HepG2 (cell line): Measurements from ENCODE around the gene PCSK2. TPM values are rescaled to one million over a fixed set of nuclear protein-coding genes. Genes with fewer than 3 reads are reported as not detected.

Experiments
- ATAC-seq: fragments of 200-7000 bp; cut with Tn5 transposase; 3 replicates; pipeline ENCODE4 v1.9.1; 2020; ENCODE audit warnings: mild to moderate bottlenecking, moderate library complexity
- BruUV-seq: library from RNA; stranded (reverse); fragments of 400-500 nt; replicated peaks from 2 replicates; lab custom pipeline; 2021; lab: Mats Ljungman, UMichigan
- CTCF ChIA-PET: fragments of 300-600 bp; formaldehyde crosslinking; extraction: SDS; loops from one replicate; lab custom pipeline; 2021; ENCODE audit warnings: low total read pairs, inconsistent platforms, low intra/inter-chr PET ratio; lab: Yijun Ruan, JAX
- POLR2A ChIA-PET: fragments of 350-600 bp; sonication (Branson Sonifier 250); formaldehyde crosslinking; loops from one replicate; lab custom pipeline; 2020; ENCODE audit warnings: antibody characterized with exemption, inconsistent platforms; lab: Yijun Ruan, JAX
- DNase-seq: peaks from one replicate; pipeline ENCODE4 v3.0.0-alpha.2; 2015; ENCODE audit warnings: low spot score
- FAIRE-seq: peaks from 3 replicates; lab custom pipeline; 2011; peaks lifted over from hg19 to GRCh38; lab: Jason Lieb, UNC
- H2AFZ ChIP-seq: one replicate; pipeline ENCODE4 v1.6.1; 2011; ENCODE audit warnings: low read length, inconsistent platforms
- H3K27ac ChIP-seq: fragments of 300-600 bp; 3 replicates; pipeline ENCODE4 v1.8.0; 2011; ENCODE audit warnings: mixed run types, mild to moderate bottlenecking, mixed read lengths, low read length, inconsistent platforms; ENCODE audit not compliant: insufficient read depth; ENCODE audit errors: extremely low read length
- H3K27me3 ChIP-seq, 2 experiments: fragments of 200-600 bp in 1 of 2; 2 replicates in 1 of 2; 3 replicates in 1 of 2; pipeline versions ENCODE4 v1.6.0 to v1.8.0; 2011; ENCODE audit warnings: low read length in 2 of 2, mild to moderate bottlenecking in 2 of 2, moderate library complexity in 2 of 2, inconsistent platforms in 1 of 2; ENCODE audit not compliant: insufficient read depth in 2 of 2, control insufficient read depth in 1 of 2
- H3K36me3 ChIP-seq, 2 experiments: fragments of 200-600 bp in 1 of 2; replicated peaks in 1 of 2; 2 replicates in 1 of 2; 3 replicates in 1 of 2; pipeline versions ENCODE4 v1.5.1 to v1.8.0; 2011; ENCODE audit warnings: low read length in 2 of 2, inconsistent platforms in 1 of 2; ENCODE audit not compliant: insufficient read depth in 2 of 2, control insufficient read depth in 1 of 2
- H3K4me1 ChIP-seq: 2 replicates; pipeline ENCODE4 v1.5.1; 2012; ENCODE audit warnings: low read length, inconsistent platforms; ENCODE audit not compliant: insufficient read depth
- H3K4me2 ChIP-seq: 2 replicates; pipeline ENCODE4 v1.6.0; 2011; ENCODE audit warnings: low read depth, low read length, inconsistent platforms
- H3K4me3 ChIP-seq, 3 experiments: fragments of 200-600 bp in 1 of 3; sonication (generic), shearing (Covaris generic) in 1 of 3; replicated peaks in 1 of 3; 2 replicates each; pipeline ENCODE4 v1.5.1; 2011 to 2016; ENCODE audit warnings: low read length in 3 of 3, inconsistent platforms in 2 of 3, low read depth in 2 of 3, mild to moderate bottlenecking in 2 of 3, control low read depth in 1 of 3, mixed read lengths in 1 of 3; ENCODE audit not compliant: insufficient read depth in 1 of 3
- H3K79me2 ChIP-seq: one replicate; pipeline ENCODE4 v1.6.1; 2011; ENCODE audit warnings: low read length, inconsistent platforms; ENCODE audit not compliant: insufficient read depth
- H3K9ac ChIP-seq: 2 replicates; pipeline ENCODE4 v1.6.0; 2011; ENCODE audit warnings: mild to moderate bottlenecking, low read depth, low read length, inconsistent platforms; ENCODE audit not compliant: insufficient read depth
- H3K9me3 ChIP-seq: 2 replicates; pipeline ENCODE4 v1.5.1; 2012; ENCODE audit warnings: mild to moderate bottlenecking, low read length
- H4K20me1 ChIP-seq: 2 replicates; pipeline ENCODE4 v1.6.0; 2011; ENCODE audit warnings: inconsistent platforms, mild to moderate bottlenecking, low read length, moderate library complexity; ENCODE audit not compliant: insufficient read depth
- ADNP ChIP-seq: sonication (generic); formaldehyde crosslinking; IDR thresholded peaks from 2 replicates; pipeline ENCODE4 v1.4.0; 2020; ENCODE audit warnings: missing genetic modification reagents
- GATAD2A ChIP-seq: IDR thresholded peaks from 2 replicates; pipeline ENCODE4 v1.6.1; 2016
- HNF4G ChIP-seq, 2 experiments: sonication (generic) in 1 of 2; formaldehyde crosslinking in 1 of 2; IDR thresholded peaks; 2 replicates each; pipeline versions ENCODE4 v1.4.0 to v1.6.1; 2011 to 2020; ENCODE audit warnings: borderline replicate concordance in 2 of 2, low read depth in 2 of 2, mild to moderate bottlenecking in 2 of 2, low read length in 1 of 2, missing genetic modification reagents in 1 of 2, moderate library complexity in 1 of 2
- ZFP36 ChIP-seq: fragments of 150-350 bp; IDR thresholded peaks from 2 replicates; pipeline ENCODE4 v1.6.1; 2018; ENCODE audit warnings: borderline replicate concordance, low read length, low read depth; ENCODE audit not compliant: partially characterized antibody
- ZNF282 ChIP-seq: fragments of 450-650 bp; IDR thresholded peaks from 2 replicates; pipeline ENCODE4 v1.6.1; 2018; ENCODE audit not compliant: partially characterized antibody
- WGBS: methylation state at CpG from one replicate; pipeline ENCODE4 v1.1.6; 2017; ENCODE audit warnings: low lambda C conversion rate; 5-methylcytosine and 5-hydroxymethylcytosine counted together
- in situ Hi-C: cut with HindIII; loops from 2 replicates; pipeline ENCODE4 v1.10.0; 2017; ENCODE audit warnings: low pct_unique_long_range_greater_than_20kb; ENCODE audit not compliant: extremely low pct_ligation_motif_present
- intact Hi-C: fragments of 100-400 bp; cut with micrococcal nuclease; formaldehyde crosslinking; loops from one replicate; pipeline ENCODE4 v1.10.0; 2022; ENCODE audit not compliant: unreplicated experiment
- polyA plus RNA-seq, 8 experiments: library from polyadenylated mRNA; depleted of rRNA in 3 of 8; stranded (reverse) in 7 of 8; unstranded in 1 of 8; fragments of >200 nt; fragmentation: Illumina TruSeq in 4 of 8; extraction: Trizol in 4 of 8; gene quantifications; 2 replicates each; pipeline versions ENCODE4 v1.2.1 to v1.2.3, GENCODE V29; 2011 to 2016; ENCODE audit warnings: low read depth in 4 of 8, missing spikeins in 1 of 8, mixed read lengths in 1 of 8; ENCODE audit not compliant: insufficient read depth in 1 of 8
- total RNA-seq, 5 experiments: library from RNA; depleted of rRNA; stranded (reverse); fragments of >200 nt; fragmentation: Illumina TruSeq; extraction: Trizol; gene quantifications; 2 replicates each; pipeline ENCODE4 v1.2.3, GENCODE V29; 2016; ENCODE audit warnings: low read depth in 1 of 5
- TF ChIP-seq, protein P1 (sequence below): sonication (generic); formaldehyde crosslinking; IDR thresholded peaks from 2 replicates; pipeline ENCODE4 v1.4.0; 2020; ENCODE audit warnings: missing genetic modification reagents
- TF ChIP-seq, protein P2 (sequence below): sonication (generic); formaldehyde crosslinking; IDR thresholded peaks from 2 replicates; pipeline ENCODE4 v1.8.1; 2023; ENCODE audit warnings: mild to moderate bottlenecking, missing genetic modification reagents
- TF ChIP-seq, protein P3 (sequence below): sonication (generic); formaldehyde crosslinking; IDR thresholded peaks from 2 replicates; pipeline ENCODE4 v1.8.0; 2022; ENCODE audit warnings: mild to moderate bottlenecking, missing genetic modification reagents, moderate library complexity
- TF ChIP-seq, protein P4 (sequence below): sonication (generic); formaldehyde crosslinking; IDR thresholded peaks from 2 replicates; pipeline ENCODE4 v1.8.0; 2023; ENCODE audit warnings: mild to moderate bottlenecking, missing genetic modification reagents
- TF ChIP-seq, protein P5 (sequence below): sonication (generic); formaldehyde crosslinking; IDR thresholded peaks from 2 replicates; pipeline ENCODE4 v1.5.0; 2020; ENCODE audit warnings: mild to moderate bottlenecking, missing genetic modification reagents
- TF ChIP-seq, protein P6 (sequence below): sonication (generic); formaldehyde crosslinking; IDR thresholded peaks from 2 replicates; pipeline ENCODE4; 2020; ENCODE audit warnings: missing genetic modification reagents, mild to moderate bottlenecking, borderline replicate concordance
- TF ChIP-seq, protein P7 (sequence below): sonication (generic); formaldehyde crosslinking; IDR thresholded peaks from 2 replicates; pipeline ENCODE4 v1.8.0; 2022; ENCODE audit warnings: missing genetic modification reagents, mild to moderate bottlenecking, borderline replicate concordance

The PCSK2 gene
- total and polyA plus RNA-seq, 2 of the 13 experiments (the other 11 are each of a cell fraction or from before 2014, with no cell fraction given): not detected

DNA sequence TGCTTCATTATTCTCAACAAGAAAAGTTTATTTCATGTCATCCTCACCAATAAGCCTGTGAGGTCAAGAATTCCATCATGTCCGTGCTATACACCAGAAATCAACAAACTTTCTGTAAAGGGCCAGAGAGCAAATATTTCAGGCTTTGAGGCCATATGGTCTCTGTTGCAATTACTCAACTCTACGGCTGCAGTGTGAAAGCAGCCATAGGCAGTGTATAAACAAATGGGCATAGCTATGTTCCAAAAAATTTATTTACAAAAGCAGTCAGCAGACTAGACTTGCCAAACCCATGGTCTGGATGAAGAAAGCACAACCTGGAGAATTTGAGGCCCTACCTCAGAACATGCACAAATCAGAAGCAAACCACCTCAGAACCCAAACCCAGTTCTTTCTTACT is 118.5 kb downstream of the PCSK2 start:
- no peak overlapping the region for H3K4me3 ChIP-seq
- no peaks in the 10 kb centered on the region for H4K20me1 ChIP-seq
- BruUV-seq: no TSS peak
- in situ Hi-C loops: no loop called here
- H3K79me2 ChIP-seq: no peaks in the 10 kb centered on the region
- H3K9ac ChIP-seq: no peak overlapping the region
- CTCF ChIA-PET: no interaction called here
- no peak for DNase-seq
- peaks cover 0 to 7% of the 10 kb centered on the region in 2 experiments; a peak in 2 of 5 replicates for H3K27me3 ChIP-seq
- H3K9me3 ChIP-seq: no peaks in the 10 kb centered on the region
- no peaks in the 10 kb centered on the region for H3K36me3 ChIP-seq
- no peak overlapping the region for H3K4me2 ChIP-seq
- no peaks in the 10 kb centered on the region for H3K4me1 ChIP-seq
- intact Hi-C loops: no loop called here
- no peak for FAIRE-seq
- H3K27ac ChIP-seq: no peak overlapping the region
- H2AFZ ChIP-seq: no peak overlapping the region
- WGBS: 4% methylated on average over 2 of the region's 2 CpGs
- POLR2A ChIA-PET: no interaction called here
- ATAC-seq: no peak
- TF ChIP-seq, protein P1, sequence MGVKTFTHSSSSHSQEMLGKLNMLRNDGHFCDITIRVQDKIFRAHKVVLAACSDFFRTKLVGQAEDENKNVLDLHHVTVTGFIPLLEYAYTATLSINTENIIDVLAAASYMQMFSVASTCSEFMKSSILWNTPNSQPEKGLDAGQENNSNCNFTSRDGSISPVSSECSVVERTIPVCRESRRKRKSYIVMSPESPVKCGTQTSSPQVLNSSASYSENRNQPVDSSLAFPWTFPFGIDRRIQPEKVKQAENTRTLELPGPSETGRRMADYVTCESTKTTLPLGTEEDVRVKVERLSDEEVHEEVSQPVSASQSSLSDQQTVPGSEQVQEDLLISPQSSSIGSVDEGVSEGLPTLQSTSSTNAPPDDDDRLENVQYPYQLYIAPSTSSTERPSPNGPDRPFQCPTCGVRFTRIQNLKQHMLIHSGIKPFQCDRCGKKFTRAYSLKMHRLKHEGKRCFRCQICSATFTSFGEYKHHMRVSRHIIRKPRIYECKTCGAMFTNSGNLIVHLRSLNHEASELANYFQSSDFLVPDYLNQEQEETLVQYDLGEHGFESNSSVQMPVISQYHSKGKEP (CRISPR knock-in tag): no peak
- TF ChIP-seq ZNF282 (no peak), ZFP36 (no peak), ADNP (CRISPR knock-in tag) (no peak), HNF4G (IDR thresholded peaks at IDR 0.05; ENCODE audit: borderline replicate concordance, low read depth, low read length) (no peak), HNF4G (CRISPR knock-in tag; IDR thresholded peaks at IDR 0.05; ENCODE audit: borderline replicate concordance, low read depth) (no peak), GATAD2A (CRISPR knock-in tag) (no peak)
- TF ChIP-seq, protein P2, sequence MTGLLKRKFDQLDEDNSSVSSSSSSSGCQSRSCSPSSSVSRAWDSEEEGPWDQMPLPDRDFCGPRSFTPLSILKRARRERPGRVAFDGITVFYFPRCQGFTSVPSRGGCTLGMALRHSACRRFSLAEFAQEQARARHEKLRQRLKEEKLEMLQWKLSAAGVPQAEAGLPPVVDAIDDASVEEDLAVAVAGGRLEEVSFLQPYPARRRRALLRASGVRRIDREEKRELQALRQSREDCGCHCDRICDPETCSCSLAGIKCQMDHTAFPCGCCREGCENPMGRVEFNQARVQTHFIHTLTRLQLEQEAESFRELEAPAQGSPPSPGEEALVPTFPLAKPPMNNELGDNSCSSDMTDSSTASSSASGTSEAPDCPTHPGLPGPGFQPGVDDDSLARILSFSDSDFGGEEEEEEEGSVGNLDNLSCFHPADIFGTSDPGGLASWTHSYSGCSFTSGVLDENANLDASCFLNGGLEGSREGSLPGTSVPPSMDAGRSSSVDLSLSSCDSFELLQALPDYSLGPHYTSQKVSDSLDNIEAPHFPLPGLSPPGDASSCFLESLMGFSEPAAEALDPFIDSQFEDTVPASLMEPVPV: no peak
- TF ChIP-seq, protein P3, sequence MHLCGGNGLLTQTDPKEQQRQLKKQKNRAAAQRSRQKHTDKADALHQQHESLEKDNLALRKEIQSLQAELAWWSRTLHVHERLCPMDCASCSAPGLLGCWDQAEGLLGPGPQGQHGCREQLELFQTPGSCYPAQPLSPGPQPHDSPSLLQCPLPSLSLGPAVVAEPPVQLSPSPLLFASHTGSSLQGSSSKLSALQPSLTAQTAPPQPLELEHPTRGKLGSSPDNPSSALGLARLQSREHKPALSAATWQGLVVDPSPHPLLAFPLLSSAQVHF: no peak
- TF ChIP-seq, protein P4, sequence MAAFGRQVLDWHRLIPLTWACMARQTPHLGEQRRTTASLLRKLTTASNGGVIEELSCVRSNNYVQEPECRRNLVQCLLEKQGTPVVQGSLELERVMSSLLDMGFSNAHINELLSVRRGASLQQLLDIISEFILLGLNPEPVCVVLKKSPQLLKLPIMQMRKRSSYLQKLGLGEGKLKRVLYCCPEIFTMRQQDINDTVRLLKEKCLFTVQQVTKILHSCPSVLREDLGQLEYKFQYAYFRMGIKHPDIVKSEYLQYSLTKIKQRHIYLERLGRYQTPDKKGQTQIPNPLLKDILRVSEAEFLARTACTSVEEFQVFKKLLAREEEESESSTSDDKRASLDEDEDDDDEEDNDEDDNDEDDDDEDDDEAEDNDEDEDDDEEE (CRISPR knock-in tag): no peak
- TF ChIP-seq, protein P5, sequence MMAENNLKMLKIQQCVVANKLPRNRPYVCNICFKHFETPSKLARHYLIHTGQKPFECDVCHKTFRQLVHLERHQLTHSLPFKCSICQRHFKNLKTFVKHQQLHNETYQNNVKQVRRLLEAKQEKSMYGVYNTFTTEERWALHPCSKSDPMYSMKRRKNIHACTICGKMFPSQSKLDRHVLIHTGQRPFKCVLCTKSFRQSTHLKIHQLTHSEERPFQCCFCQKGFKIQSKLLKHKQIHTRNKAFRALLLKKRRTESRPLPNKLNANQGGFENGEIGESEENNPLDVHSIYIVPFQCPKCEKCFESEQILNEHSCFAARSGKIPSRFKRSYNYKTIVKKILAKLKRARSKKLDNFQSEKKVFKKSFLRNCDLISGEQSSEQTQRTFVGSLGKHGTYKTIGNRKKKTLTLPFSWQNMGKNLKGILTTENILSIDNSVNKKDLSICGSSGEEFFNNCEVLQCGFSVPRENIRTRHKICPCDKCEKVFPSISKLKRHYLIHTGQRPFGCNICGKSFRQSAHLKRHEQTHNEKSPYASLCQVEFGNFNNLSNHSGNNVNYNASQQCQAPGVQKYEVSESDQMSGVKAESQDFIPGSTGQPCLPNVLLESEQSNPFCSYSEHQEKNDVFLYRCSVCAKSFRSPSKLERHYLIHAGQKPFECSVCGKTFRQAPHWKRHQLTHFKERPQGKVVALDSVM: no peak
- TF ChIP-seq, protein P6, sequence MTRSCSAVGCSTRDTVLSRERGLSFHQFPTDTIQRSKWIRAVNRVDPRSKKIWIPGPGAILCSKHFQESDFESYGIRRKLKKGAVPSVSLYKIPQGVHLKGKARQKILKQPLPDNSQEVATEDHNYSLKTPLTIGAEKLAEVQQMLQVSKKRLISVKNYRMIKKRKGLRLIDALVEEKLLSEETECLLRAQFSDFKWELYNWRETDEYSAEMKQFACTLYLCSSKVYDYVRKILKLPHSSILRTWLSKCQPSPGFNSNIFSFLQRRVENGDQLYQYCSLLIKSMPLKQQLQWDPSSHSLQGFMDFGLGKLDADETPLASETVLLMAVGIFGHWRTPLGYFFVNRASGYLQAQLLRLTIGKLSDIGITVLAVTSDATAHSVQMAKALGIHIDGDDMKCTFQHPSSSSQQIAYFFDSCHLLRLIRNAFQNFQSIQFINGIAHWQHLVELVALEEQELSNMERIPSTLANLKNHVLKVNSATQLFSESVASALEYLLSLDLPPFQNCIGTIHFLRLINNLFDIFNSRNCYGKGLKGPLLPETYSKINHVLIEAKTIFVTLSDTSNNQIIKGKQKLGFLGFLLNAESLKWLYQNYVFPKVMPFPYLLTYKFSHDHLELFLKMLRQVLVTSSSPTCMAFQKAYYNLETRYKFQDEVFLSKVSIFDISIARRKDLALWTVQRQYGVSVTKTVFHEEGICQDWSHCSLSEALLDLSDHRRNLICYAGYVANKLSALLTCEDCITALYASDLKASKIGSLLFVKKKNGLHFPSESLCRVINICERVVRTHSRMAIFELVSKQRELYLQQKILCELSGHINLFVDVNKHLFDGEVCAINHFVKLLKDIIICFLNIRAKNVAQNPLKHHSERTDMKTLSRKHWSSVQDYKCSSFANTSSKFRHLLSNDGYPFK: no peak
- TF ChIP-seq, protein P7, sequence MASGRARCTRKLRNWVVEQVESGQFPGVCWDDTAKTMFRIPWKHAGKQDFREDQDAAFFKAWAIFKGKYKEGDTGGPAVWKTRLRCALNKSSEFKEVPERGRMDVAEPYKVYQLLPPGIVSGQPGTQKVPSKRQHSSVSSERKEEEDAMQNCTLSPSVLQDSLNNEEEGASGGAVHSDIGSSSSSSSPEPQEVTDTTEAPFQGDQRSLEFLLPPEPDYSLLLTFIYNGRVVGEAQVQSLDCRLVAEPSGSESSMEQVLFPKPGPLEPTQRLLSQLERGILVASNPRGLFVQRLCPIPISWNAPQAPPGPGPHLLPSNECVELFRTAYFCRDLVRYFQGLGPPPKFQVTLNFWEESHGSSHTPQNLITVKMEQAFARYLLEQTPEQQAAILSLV (CRISPR knock-in tag): no peak
